Breast epithelium (tissue), 4 donors: ENCODE results near the gene USP10. TPM values are rescaled to one million over a fixed set of nuclear protein-coding genes. Genes with fewer than 3 reads are reported as not detected.

ENCODE experiments used
- DNase-seq, 2 donors: peaks; one replicate each; pipeline ENCODE4 v3.0.0-alpha.2; 2019; ENCODE audit warnings: low spot score in 2 of 2
- H3K27ac ChIP-seq, 2 donors: fragments of 200-600 bp; sonication (generic) in 1 of 2; one replicate each; pipeline ENCODE4 v1.5.1; 2016 to 2019; ENCODE audit warnings: mild to moderate bottlenecking in 1 of 2
- H3K27me3 ChIP-seq, 2 donors: fragments of 200-600 bp; sonication (generic) in 1 of 2; one replicate each; pipeline versions ENCODE4 v1.5.1 to v1.6.0; 2017 to 2019; ENCODE audit warnings: control low read depth in 1 of 2, mild to moderate bottlenecking in 1 of 2
- H3K36me3 ChIP-seq: fragments of 200-600 bp; one replicate; pipeline ENCODE4 v1.5.1; 2019
- H3K4me1 ChIP-seq, 2 donors: fragments of 200-600 bp; sonication (generic); one replicate each; pipeline ENCODE4 v1.5.1; 2016 to 2019; ENCODE audit warnings: control low read depth in 1 of 2
- H3K4me3 ChIP-seq, 3 donors: fragments of 200-600 bp; sonication (generic); 1 replicate in 2 of 3; 2 replicates in 1 of 3; pipeline ENCODE4 v1.5.1; 2016 to 2019; ENCODE audit warnings: mild to moderate bottlenecking in 3 of 3, moderate library complexity in 2 of 3
- H3K9me3 ChIP-seq, 2 donors: fragments of 200-600 bp; sonication (generic) in 1 of 2; one replicate each; pipeline ENCODE4 v1.5.1; 2016 to 2019; ENCODE audit warnings: control low read depth in 1 of 2
- CTCF ChIP-seq, 3 donors: fragments of 450-650 bp; IDR thresholded peaks; one replicate each; pipeline ENCODE4 v1.5.1; 2016 to 2017; ENCODE audit warnings: antibody characterized with exemption in 3 of 3, mild to moderate bottlenecking in 3 of 3, moderate library complexity in 3 of 3
- POLR2A ChIP-seq: fragments of 450-650 bp; IDR thresholded peaks from one replicate; pipeline ENCODE4 v1.6.1; 2016; ENCODE audit warnings: antibody characterized with exemption, mild to moderate bottlenecking, moderate library complexity
- POLR2AphosphoS5 ChIP-seq, 3 donors: sonication (generic); formaldehyde crosslinking; IDR thresholded peaks; one replicate each; pipeline ENCODE4 v1.6.1; 2017; ENCODE audit warnings: antibody characterized with exemption in 3 of 3
- intact Hi-C: fragments of 100-400 bp; cut with DNase I; formaldehyde crosslinking; loops from one replicate; pipeline ENCODE4 v1.15.1; 2023; ENCODE audit warnings: low total_unique reads
- total RNA-seq, 3 donors: library from RNA; depleted of rRNA; stranded (reverse); fragments of >200 nt; gene quantifications; one replicate each; pipeline ENCODE4 v1.1.0, GENCODE V29; 2016

The USP10 gene
- total RNA-seq, 3 donors from 2014 or later: 30.4 to 70.8 (median 51.5) TPM

- Histone ChIP-seq H3K27me3 (no peaks in the 10 kb centered on the region), H3K4me1 (peaks cover 0 to 5% of the 10 kb centered on the region in 2 donors), H3K4me3 (peak overlapping the region; percentile 57 to 83 (median 74)), H3K9me3 (no peaks in the 10 kb centered on the region), H3K36me3 (no peaks in the 10 kb centered on the region), H3K27ac (peak overlapping the region; percentile 76 to 88)
- intact Hi-C loops: no loop called here
- no peak for TF ChIP-seq POLR2AphosphoS5 (IDR thresholded peaks at IDR 0.05)
- no peak for TF ChIP-seq POLR2A
- no peak for TF ChIP-seq CTCF (IDR thresholded peaks at IDR 0.05)
- no peak for DNase-seq
Observed at GRCh38 chr16:84820305-84820684, 120.5 kb downstream of the USP10 start.

- Histone ChIP-seq H3K4me1 (peaks cover 0 to 5% of the 10 kb centered on the region in 2 donors), H3K9me3 (no peaks in the 10 kb centered on the region), H3K27me3 (no peaks in the 10 kb centered on the region), H3K36me3 (no peaks in the 10 kb centered on the region), H3K27ac (peak overlapping the region; percentile 76 to 88), H3K4me3 (peak overlapping the region; percentile 57 to 83 (median 74))
- intact Hi-C loops: no loop called here
- no peak for DNase-seq
- no peak for TF ChIP-seq POLR2A
- peak in 1 of 3 donors; percentile 21 for TF ChIP-seq POLR2AphosphoS5 (IDR thresholded peaks at IDR 0.05)
Observed at GRCh38 chr16:84820771-84821170, 121.0 kb downstream of the USP10 start.

GRCh38 chr16:84821179-84821578 is 121.4 kb downstream of the USP10 start:
- Histone ChIP-seq H3K36me3 (no peaks in the 10 kb centered on the region), H3K4me1 (peaks cover 0 to 5% of the 10 kb centered on the region in 2 donors)
- intact Hi-C loops: no loop called here

GRCh38 chr16:84821728-84822689 is 122.2 kb downstream of the USP10 start:
- intact Hi-C loops: no loop called here
- Histone ChIP-seq H3K4me1 (peaks cover 0 to 5% of the 10 kb centered on the region in 2 donors), H3K27me3 (no peaks in the 10 kb centered on the region), H3K36me3 (no peaks in the 10 kb centered on the region), H3K4me3 (peak overlapping the region; percentile 57 to 83 (median 74)), H3K9me3 (no peaks in the 10 kb centered on the region), H3K27ac (peak overlapping the region; percentile 76 to 88)
- no peak for DNase-seq
- peak in 2 of 3 donors; percentile 9 to 72 for TF ChIP-seq POLR2AphosphoS5 (IDR thresholded peaks at IDR 0.05)
- TF ChIP-seq POLR2A: peak; percentile 12
- no peak for TF ChIP-seq CTCF (IDR thresholded peaks at IDR 0.05)

More at GRCh38 chr16:84821179-84821578, 121.4 kb downstream of the USP10 start:
- Histone ChIP-seq H3K27me3 (no peaks in the 10 kb centered on the region), H3K4me3 (peak overlapping the region; percentile 57 to 83 (median 74)), H3K27ac (peak overlapping the region; percentile 76 to 88), H3K9me3 (no peaks in the 10 kb centered on the region)
- TF ChIP-seq POLR2AphosphoS5 (IDR thresholded peaks at IDR 0.05): no peak
- DNase-seq: no peak

GRCh38 chr16:84822990-84823389 is 123.2 kb downstream of the USP10 start:
- Histone ChIP-seq H3K4me1 (peaks cover 0 to 5% of the 10 kb centered on the region in 2 donors), H3K9me3 (no peaks in the 10 kb centered on the region), H3K4me3 (peak overlapping the region; percentile 57 to 83 (median 74)), H3K36me3 (no peaks in the 10 kb centered on the region), H3K27me3 (no peaks in the 10 kb centered on the region), H3K27ac (peak overlapping the region; percentile 76 to 77)
- no peak for DNase-seq
- intact Hi-C loops: no loop called here
- TF ChIP-seq CTCF (IDR thresholded peaks at IDR 0.05) (no peak), POLR2A (no peak), POLR2AphosphoS5 (IDR thresholded peaks at IDR 0.05) (no peak)

GRCh38 chr16:84823484-84823883 is 123.7 kb downstream of the USP10 start:
- intact Hi-C loops: no loop called here
- H3K9me3 ChIP-seq: no peaks in the 10 kb centered on the region
- TF ChIP-seq POLR2AphosphoS5 (IDR thresholded peaks at IDR 0.05): peak in 2 of 3 donors; percentile 81 to 85
- no peak for TF ChIP-seq CTCF (IDR thresholded peaks at IDR 0.05)
- DNase-seq: no peak
- no peaks in the 10 kb centered on the region for H3K36me3 ChIP-seq
- peaks cover 0 to 5% of the 10 kb centered on the region in 2 donors for H3K4me1 ChIP-seq
- peak overlapping the region; percentile 76 to 77 for H3K27ac ChIP-seq
- H3K4me3 ChIP-seq: peak overlapping the region; percentile 4 to 83 (median 74)
- no peaks in the 10 kb centered on the region for H3K27me3 ChIP-seq
